Right cardiac atrium (tissue), 5 donors: ENCODE results near the gene STRIP2. TPM values are rescaled to one million over a fixed set of nuclear protein-coding genes. Genes with fewer than 3 reads are reported as not detected.
"Not testable (repeated sequence)": the region's sequence is repeated elsewhere in the genome, so short reads cannot be mapped to it uniquely, and the experiment has no call there.

Source experiments
- ATAC-seq, 2 donors: fragments of 200-7000 bp; cut with Tn5 transposase; one replicate each; pipeline versions ENCODE4 v1.8.0 to v1.9.1; 2020; ENCODE audit warnings: moderate library complexity in 2 of 2, mild to moderate bottlenecking in 1 of 2
- DNase-seq, 3 donors: peaks; one replicate each; pipeline ENCODE4 v3.0.0-alpha.2; 2020
- H3K27ac ChIP-seq: one replicate; pipeline ENCODE4 v1.5.1; 2013; ENCODE audit warnings: mild to moderate bottlenecking, low read length, control low read depth, moderate library complexity
- H3K27me3 ChIP-seq: one replicate; pipeline ENCODE4 v1.6.1; 2013; ENCODE audit not compliant: control insufficient read depth, insufficient read depth
- H3K4me1 ChIP-seq: one replicate; pipeline ENCODE4 v1.6.1; 2013; ENCODE audit warnings: low read length; ENCODE audit not compliant: control insufficient read depth, insufficient read depth
- H3K4me3 ChIP-seq: one replicate; pipeline ENCODE4 v1.5.1; 2013; ENCODE audit warnings: low read length, control low read depth
- H3K9me3 ChIP-seq: one replicate; pipeline ENCODE4 v1.6.1; 2013; ENCODE audit warnings: low read length; ENCODE audit not compliant: control insufficient read depth
- WGBS: extraction: QIAGEN DNeasy Blood & Tissue Kit; methylation state at CpG from one replicate; pipeline ENCODE4 v1.1.7; 2013; 5-methylcytosine and 5-hydroxymethylcytosine counted together
- intact Hi-C, 4 donors: fragments of 100-400 bp; cut with DNase I; formaldehyde crosslinking; loops; one replicate each; pipeline versions ENCODE4 v1.11.0 to v1.14.0; 2022 to 2023
- polyA plus RNA-seq: library from polyadenylated mRNA; stranded (reverse); fragments of 200-250 nt; gene quantifications from one replicate; pipeline ENCODE4 v1.2.3, GENCODE V29; 2013
- total RNA-seq, 4 donors: library from RNA; stranded (reverse); fragmentation: NEBNext Ultra II Directional; extraction: Animal tissue kit (Norgen Biotek cat#: 25700); gene quantifications; one replicate each; pipeline ENCODE4 v1.2.1, GENCODE V29; 2021
- donor health status: healthy with polysubstance abuse.
- donor health status: DM: no; HTN: yes; CAD: no.
- donor health status: DM: no; HTN: no; CAD: no.
- donor health status: DM: no; HTN: yes; CAD: no; lungs with severe emphysema.
- donor health status: DM: yes; HTN: yes; CAD: no.

The STRIP2 gene
- total and polyA plus RNA-seq, 5 donors, result 7.1 to 16.7 (median 13.2) TPM

- Histone ChIP-seq H3K4me1 (no peaks in the 10 kb centered on the region), H3K27me3 (no peaks in the 10 kb centered on the region), H3K27ac (no peak overlapping the region), H3K4me3 (no peak overlapping the region), H3K9me3 (no peaks in the 10 kb centered on the region)
- ATAC-seq, result no peak
- intact Hi-C loops, result no loop called here
- DNase-seq, result no peak
- WGBS, result 77% methylated on average over 5 of the region's 5 CpGs
Observed at GRCh38 chr7:129438839-129439651, 4.8 kb downstream of the STRIP2 start.

- WGBS, result 97% methylated on average over 3 of the region's 3 CpGs
- H3K4me3 ChIP-seq, result no peak overlapping the region
- no peaks in the 10 kb centered on the region for H3K4me1 ChIP-seq
- H3K27me3 ChIP-seq, result no peaks in the 10 kb centered on the region
- H3K9me3 ChIP-seq, result no peaks in the 10 kb centered on the region
- no peak for DNase-seq
- no peak for ATAC-seq
- intact Hi-C loops, result no loop called here
- no peak overlapping the region for H3K27ac ChIP-seq
Observed at GRCh38 chr7:129439963-129440625, 5.9 kb downstream of the STRIP2 start.

GRCh38 chr7:129443612-129444011 lies 9.4 kb downstream of the STRIP2 start:
- intact Hi-C loops, result no loop called here
- Histone ChIP-seq H3K27me3 (no peaks in the 10 kb centered on the region), H3K9me3 (no peaks in the 10 kb centered on the region), H3K4me1 (no peaks in the 10 kb centered on the region), H3K27ac (peak overlapping the region; percentile 56), H3K4me3 (no peak overlapping the region)
- 24% methylated on average over 2 of the region's 2 CpGs for WGBS
- ATAC-seq, result peak; percentile 74 to 87
- DNase-seq, result peak in 1 of 3 donors; percentile 16

- DNase-seq, H3K4me1 ChIP-seq, H3K27ac ChIP-seq, H3K4me3 ChIP-seq, H3K27me3 ChIP-seq, intact Hi-C loops, ATAC-seq, H3K9me3 ChIP-seq: not testable (repeated sequence)
- WGBS, result 93% methylated on average over 5 of the region's 5 CpGs
Observed at GRCh38 chr7:129444776-129445175, 10.5 kb downstream of the STRIP2 start.

- WGBS, result 31% methylated on average over 2 of the region's 2 CpGs
- H3K9me3 ChIP-seq, H3K27ac ChIP-seq, intact Hi-C loops, ATAC-seq, DNase-seq, H3K4me3 ChIP-seq, H3K27me3 ChIP-seq, H3K4me1 ChIP-seq: not testable (repeated sequence)
Observed at GRCh38 chr7:129446925-129447324, 12.7 kb downstream of the STRIP2 start.

GRCh38 chr7:129447445-129447844 lies 13.2 kb downstream of the STRIP2 start:
- WGBS, result 98% methylated on average over 6 of the region's 6 CpGs
- intact Hi-C loops, H3K9me3 ChIP-seq, ATAC-seq, H3K4me1 ChIP-seq, H3K27me3 ChIP-seq, H3K4me3 ChIP-seq, H3K27ac ChIP-seq, DNase-seq: not testable (repeated sequence)

GRCh38 chr7:129448608-129449007 lies 14.4 kb downstream of the STRIP2 start:
- intact Hi-C loops, H3K4me1 ChIP-seq, H3K27ac ChIP-seq, H3K4me3 ChIP-seq, H3K9me3 ChIP-seq, H3K27me3 ChIP-seq, ATAC-seq, DNase-seq: not testable (repeated sequence)
- 92% methylated on average over 2 of the region's 2 CpGs for WGBS

- Histone ChIP-seq H3K4me1 (no peaks in the 10 kb centered on the region), H3K9me3 (no peaks in the 10 kb centered on the region), H3K27ac (no peak overlapping the region), H3K27me3 (no peaks in the 10 kb centered on the region), H3K4me3 (no peak overlapping the region)
- ATAC-seq, result no peak
- intact Hi-C loops, result no loop called here
- DNase-seq, result no peak
Observed at GRCh38 chr7:129450295-129450694, 16.1 kb downstream of the STRIP2 start.

- ATAC-seq (no peak), DNase-seq (no peak)
- Histone ChIP-seq H3K4me3 (no peak overlapping the region), H3K27ac (no peak overlapping the region), H3K27me3 (no peaks in the 10 kb centered on the region), H3K4me1 (no peaks in the 10 kb centered on the region), H3K9me3 (no peaks in the 10 kb centered on the region)
- intact Hi-C loops, result no loop called here
- 98% methylated on average over 2 of the region's 2 CpGs for WGBS
Observed at GRCh38 chr7:129452589-129453231, 18.5 kb downstream of the STRIP2 start.

GRCh38 chr7:129453510-129454248 lies 19.4 kb downstream of the STRIP2 start:
- WGBS, result 75% methylated on average over 1 of the region's 1 CpG
- DNase-seq, result no peak
- peak overlapping the region; percentile 5 for H3K27ac ChIP-seq
- no peaks in the 10 kb centered on the region for H3K27me3 ChIP-seq
- H3K9me3 ChIP-seq, result no peaks in the 10 kb centered on the region
- ATAC-seq, result peak; percentile 31 to 67
- intact Hi-C loops, result no loop called here
- no peaks in the 10 kb centered on the region for H3K4me1 ChIP-seq
- H3K4me3 ChIP-seq, result no peak overlapping the region

- intact Hi-C loops, result no loop called here
- WGBS, result 81% methylated on average over 4 of the region's 4 CpGs
- no peak overlapping the region for H3K27ac ChIP-seq
Observed at GRCh38 chr7:129454249-129454551, 20.0 kb downstream of the STRIP2 start.

More at GRCh38 chr7:129454249-129454551, 20.0 kb downstream of the STRIP2 start:
- Histone ChIP-seq H3K4me1 (no peaks in the 10 kb centered on the region), H3K27me3 (no peaks in the 10 kb centered on the region), H3K4me3 (no peak overlapping the region), H3K9me3 (no peaks in the 10 kb centered on the region)
- ATAC-seq, result peak in 1 of 2 donors; percentile 15
- DNase-seq, result no peak
